Renal cortex interstitium (tissue), 15 donors: ENCODE results near the gene CHRD. TPM values are rescaled to one million over a fixed set of nuclear protein-coding genes. Genes with fewer than 3 reads are reported as not detected.
"Not testable (repeated sequence)": the region's sequence is repeated elsewhere in the genome, so short reads cannot be mapped to it uniquely, and the experiment has no call there.

ENCODE experiments used
- DNase-seq, 11 donors: peaks; one replicate each; pipeline ENCODE4 v3.0.0-alpha.2; 2013; ENCODE audit warnings: low read depth in 9 of 11, low spot score in 4 of 11; ENCODE audit errors: extremely low read depth in 1 of 11
- long read RNA-seq, 16 experiments: transcript quantifications; one replicate each; lab custom pipeline, GENCODE V29; 2026
- polyA plus RNA-seq, 3 donors: library from polyadenylated mRNA; unstranded; fragments of 120-200 nt; gene quantifications; one replicate each; pipeline ENCODE4 v1.2.1, GENCODE V29; 2013; ENCODE audit not compliant: insufficient read length in 3 of 3

The CHRD gene
- 10 to 100 TPM; 10.5 to 19.0 (median 14.2) TPM for polyA plus RNA-seq
- long read RNA-seq, donor 1 = 0 reads
- long read RNA-seq, donor 2, partial matches to known transcripts = 0 of 1 reads
- long read RNA-seq, donor 2, other reads (novel, unspliced or antisense) = 0 of 1 reads
- long read RNA-seq, donor 3, partial matches to known transcripts = 6 of 8 reads
- long read RNA-seq, donor 3, other reads (novel, unspliced or antisense) = 0 of 8 reads
- long read RNA-seq, donor 4 = 0 reads
- long read RNA-seq, donor 5 = 0 reads
- long read RNA-seq, donor 6 = 0 reads
- long read RNA-seq, donor 7 = 0 reads
- long read RNA-seq, donor 8, partial matches to known transcripts = 9 of 9 reads
- long read RNA-seq, donor 8, other reads (novel, unspliced or antisense) = 0 of 9 reads
- long read RNA-seq, donor 9, partial matches to known transcripts = 5 of 6 reads
- long read RNA-seq, donor 9, other reads (novel, unspliced or antisense) = 0 of 6 reads
- long read RNA-seq, donor 10, partial matches to known transcripts = 6 of 6 reads
- long read RNA-seq, donor 10, other reads (novel, unspliced or antisense) = 0 of 6 reads
- long read RNA-seq, donor 11 = 0 reads
- long read RNA-seq, donor 12, partial matches to known transcripts = 0 of 1 reads
- long read RNA-seq, donor 12, other reads (novel, unspliced or antisense) = 0 of 1 reads
- long read RNA-seq, donor 13 = 0 reads
- long read RNA-seq, donor 14, partial matches to known transcripts = 6 of 8 reads
- long read RNA-seq, donor 14, other reads (novel, unspliced or antisense) = 0 of 8 reads
- long read RNA-seq, donor 15 = 0 reads
- long read RNA-seq, donor 16, partial matches to known transcripts = 18 of 20 reads
- long read RNA-seq, donor 16, other reads (novel, unspliced or antisense) = 0 of 20 reads

DNA sequence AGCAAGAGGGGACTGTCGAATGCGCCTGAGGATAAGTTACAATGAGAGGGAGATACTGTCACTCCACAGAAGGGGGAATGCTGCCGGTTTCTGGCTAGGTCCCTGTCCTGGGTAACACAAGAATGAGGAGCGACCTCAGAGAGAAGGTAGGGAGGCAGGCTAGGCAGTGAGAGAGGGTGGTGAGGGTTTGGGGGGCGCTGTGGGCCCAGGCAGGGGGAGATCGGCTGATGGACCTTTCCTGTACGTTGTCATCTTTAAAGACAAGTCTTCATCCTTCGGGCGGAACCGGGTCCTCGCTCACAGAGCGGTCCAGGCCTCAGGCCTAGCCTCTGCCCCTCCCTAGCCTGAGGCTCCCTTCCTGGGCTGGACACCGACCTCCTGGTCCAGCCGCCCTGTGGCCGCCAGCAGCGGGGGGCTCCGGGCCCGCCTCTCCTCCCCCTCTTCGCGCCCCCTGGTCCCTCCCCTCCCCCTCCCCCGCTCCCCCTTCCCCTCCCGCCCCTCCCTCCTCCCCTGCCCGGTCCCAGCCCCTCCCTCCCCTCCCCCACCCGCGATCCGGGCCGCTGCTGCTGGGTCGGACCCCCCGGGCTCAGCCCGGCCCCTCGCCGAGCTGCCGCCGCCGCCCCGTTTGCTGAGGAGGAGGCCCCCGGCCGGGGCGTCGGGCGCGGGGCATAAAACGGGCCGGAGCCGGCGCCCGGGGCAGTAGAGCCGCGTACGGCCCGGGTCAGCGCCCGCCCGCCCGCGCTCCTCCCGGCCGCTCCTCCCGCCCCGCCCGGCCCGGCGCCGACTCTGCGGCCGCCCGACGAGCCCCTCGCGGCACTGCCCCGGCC lies at the start of gene CHRD:
CHRD (plus strand) TSS at position 697 of the 827 bp plus-strand sequence. CDS start 265 bp downstream, outside the sequence.
- no peak for DNase-seq

DNA sequence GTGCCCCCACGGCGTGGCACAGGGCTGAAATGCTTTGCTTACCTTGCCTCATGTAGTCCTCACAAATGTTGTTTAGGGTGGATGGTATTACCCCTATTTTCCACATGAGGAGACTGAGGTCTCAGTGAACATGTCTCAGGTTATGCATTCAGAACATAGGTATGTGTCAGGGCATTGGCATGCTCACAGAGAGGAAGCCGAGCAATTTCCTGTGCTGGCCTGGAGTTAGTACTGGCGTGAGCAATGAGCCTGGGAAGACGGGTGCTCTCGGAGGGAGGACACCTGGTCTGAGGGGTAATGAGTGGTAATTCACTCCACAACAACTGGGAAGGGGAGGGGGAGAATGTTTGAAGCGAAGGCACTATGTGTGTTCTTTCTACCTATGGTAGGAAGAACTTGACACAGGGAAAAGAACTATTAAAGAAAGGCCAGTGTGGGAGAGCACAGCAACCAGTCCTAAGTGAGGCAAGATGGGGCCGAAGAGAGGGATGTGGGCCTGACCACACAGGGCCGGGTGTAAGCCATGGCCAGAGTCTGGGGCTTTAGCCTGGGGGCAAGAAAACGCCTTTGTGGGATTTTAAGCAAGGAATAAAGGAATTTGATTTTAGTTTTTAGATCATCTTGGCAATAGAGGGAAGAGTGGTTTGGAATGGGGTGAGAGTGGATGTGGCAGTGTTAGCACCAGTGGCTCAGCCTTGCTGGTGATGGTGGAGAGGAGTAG lies 47.3 kb upstream of the CHRD start:
- no peak for DNase-seq

DNA sequence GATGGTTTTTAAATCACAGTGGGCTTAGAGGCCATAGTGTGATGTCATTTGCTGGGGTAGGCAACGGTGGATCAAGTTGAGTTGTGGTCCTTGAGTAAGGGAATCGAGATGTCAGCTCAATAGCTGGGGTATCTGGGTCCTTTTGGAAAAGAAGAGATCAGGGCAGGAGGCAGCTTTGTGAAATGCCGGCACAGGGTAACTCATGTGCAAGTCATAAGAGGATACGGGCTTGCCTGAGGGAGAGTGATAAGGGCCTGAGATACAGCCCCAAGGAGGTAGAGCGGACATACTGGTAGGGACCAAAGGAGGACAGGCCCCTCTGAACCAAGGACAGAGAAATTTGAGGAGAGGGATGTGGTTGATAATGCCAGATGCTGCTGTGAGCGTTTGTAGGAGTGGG lies 46.7 kb upstream of the CHRD start:
- DNase-seq = no peak

DNA sequence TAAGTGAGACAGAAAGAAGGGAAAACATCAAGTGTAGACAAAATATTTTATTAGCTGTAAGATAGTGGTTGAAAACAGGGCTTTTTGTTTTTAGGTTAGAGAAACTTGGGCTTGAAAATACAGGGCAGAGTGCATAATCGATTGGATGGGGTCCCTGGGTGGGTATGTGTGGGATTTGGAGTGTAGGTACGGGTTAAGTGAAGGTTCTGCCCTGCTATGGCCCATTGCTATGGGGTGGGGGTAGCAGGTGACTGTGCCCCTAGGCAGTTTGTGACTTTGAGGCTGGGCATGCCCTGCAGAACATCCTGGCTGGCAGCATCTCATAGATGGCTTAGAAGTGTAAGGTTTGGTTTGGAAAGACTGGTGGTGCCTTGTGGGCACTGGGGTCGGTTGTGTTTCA lies 46.2 kb upstream of the CHRD start:
- DNase-seq = no peak

DNA sequence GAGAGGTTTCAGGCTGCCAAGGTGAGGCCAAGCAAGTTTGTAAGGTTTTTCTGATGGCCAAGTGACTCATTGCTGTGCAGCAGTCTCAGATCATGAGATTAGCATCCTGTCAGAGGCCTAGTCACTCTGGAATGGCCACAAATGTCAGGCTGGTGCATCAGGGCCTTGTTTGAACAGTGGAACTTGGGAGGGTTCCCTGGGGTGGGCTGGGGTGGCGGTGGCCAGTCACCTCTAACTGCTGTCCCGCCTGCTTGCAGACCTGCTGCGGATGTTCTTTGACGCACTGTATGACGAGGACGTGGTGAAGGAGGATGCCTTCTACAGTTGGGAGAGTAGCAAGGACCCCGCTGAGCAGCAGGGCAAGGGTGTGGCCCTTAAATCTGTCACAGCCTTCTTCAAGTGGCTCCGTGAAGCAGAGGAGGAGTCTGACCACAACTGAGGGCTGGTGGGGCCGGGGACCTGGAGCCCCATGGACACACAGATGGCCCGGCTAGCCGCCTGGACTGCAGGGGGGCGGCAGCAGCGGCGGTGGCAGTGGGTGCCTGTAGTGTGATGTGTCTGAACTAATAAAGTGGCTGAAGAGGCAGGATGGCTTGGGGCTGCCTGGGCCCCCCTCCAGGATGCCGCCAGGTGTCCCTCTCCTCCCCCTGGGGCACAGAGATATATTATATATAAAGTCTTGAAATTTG lies 45.2 kb upstream of the CHRD start:
- no peak for DNase-seq

DNA sequence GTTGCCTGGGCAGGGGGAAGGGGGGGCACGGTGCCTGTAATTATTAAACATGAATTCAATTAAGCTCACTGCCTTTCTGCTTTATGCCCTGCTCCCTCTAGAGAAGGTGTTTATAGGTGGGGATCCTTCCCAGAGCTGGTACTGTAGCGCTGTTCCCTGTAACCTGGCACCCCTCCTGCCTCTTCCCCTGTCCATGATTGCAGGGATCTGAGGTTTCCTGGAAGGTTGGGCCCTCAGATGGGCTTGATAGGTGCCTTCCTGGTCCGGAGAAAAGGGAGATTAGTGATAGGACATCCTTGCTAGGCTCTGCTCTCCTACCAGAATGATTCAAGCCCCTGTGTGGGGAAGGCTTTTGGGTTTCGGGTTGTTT lies 44.6 kb upstream of the CHRD start:
- no peak for DNase-seq

DNA sequence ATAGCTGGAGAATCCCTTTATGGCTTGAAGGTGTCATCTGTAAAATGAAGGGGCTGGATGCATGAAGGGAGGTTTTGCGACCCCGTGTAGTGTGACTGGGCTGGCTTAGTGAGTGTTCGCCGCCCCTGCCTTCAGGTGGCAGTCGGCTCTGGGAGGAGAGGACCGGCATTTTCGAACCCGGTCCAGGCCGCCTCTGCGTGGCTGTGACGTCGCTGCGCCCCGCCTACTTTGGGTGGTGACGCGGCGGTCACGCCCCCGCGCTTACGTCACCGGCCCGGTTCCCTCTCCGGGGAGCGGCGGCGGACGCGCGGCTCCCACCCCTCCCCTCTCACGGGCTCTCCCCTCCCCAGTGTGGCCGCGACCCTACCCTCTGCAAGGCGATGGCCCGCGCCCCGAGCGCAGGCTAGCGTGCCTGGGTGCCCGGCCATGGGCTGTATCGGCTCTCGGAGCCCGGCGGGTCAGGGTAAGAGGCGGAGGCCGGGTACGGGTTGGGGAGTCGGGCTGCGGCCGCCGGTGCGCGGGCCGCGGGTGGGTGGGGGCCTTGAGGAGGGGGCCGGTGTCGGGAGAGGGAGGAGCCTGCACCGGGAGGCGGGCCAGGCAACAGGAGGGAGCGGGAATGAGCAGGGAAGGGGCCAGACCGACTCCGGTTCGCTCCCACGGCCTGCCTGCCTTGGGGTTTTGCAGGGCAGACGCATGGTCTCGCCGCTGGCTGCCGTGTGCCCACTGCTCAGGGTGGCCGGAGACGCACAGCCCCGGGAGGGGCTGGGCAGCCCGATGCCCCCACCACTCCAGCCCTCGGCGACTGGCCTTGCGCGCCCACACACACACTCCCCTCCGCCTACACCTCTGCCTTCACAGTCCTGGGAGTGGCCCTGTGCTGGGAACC lies 44.0 kb upstream of the CHRD start:
- DNase-seq = peak in 8 of 11 donors; percentile 60 to 80 (median 74)

DNA sequence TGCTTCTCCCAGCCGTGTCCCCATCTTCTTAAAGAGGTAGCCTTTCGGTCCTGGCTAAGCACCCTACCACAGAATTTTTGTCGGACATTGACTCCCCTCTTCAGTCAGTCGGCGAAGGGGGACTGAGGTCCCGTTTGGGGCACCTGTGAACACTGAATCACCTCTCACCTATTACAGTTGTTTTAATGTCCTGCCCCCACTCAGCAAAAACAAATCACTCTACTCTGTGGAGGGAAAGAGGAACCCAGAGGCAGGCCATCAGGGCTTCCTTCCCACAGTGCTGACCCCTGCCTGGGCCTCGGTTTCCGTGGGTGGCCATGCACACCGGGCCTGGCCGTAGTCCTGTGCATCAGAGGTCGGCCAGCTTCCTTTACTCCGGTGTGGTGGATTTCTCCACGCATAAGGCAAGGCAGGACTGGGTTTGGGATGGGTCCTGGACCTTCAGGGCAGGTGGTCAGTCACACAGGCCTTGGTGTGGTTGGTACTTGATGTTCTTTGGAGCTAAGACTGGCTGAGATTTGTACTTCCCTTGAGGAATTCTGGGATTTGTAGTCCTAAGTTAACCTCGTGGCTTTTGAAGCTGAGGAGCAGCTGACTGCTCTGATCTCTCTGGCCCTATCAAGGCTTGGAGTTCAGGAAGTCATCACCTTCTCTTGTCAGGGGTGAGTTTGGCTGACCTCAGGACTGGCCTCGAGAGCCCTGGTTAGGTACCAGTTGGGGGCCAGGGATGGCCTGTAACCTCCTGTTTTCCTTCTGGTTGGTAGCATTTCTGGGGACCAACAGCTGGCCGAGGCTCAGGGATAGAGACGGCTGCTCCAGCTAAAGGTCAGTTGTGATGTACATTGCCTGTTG lies 43.1 kb upstream of the CHRD start:
- DNase-seq = peak in 1 of 11 donors; percentile 37

DNA sequence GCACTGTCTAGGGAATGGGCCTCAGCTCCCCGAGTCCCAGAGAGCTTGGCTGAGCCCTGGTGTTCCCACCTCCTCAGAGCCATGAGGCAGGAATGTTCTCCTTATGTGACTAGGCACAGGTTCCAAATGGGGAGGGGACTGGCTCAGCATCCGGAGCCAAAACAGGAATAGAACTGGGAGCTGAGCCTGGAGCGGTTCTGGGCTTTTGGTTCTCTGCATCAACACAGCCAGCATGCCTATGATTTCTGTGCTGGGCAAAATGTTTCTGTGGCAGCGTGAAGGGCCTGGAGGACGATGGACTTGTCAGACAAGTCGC lies 42.5 kb upstream of the CHRD start, which contains the start of gene FAM131A:
FAM131A (plus strand) TSS at position 202 of the 316 bp plus-strand sequence; CDS start at position 233, 31 bp downstream.
- no peak for DNase-seq

DNA sequence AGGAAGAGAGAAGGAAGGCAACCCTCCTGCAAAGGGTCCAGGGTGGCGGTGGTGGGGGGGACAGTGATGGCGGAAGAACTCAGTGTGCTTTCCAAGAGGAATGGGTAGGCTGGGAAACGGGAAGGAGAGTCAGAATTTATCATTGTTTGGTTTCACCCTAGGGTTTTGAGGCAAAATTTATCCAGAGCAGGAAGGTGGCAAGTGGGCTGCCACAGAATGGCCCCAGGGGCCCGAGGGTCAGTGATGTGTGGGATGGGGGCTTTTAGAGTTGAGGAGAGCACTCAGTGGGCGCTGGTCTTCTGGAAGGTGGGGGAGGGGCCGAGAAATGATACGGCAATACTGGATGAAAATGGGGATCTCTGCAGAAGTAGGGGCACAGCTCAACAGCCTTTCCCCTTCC lies 41.9 kb upstream of the CHRD start:
- DNase-seq = no peak

DNA sequence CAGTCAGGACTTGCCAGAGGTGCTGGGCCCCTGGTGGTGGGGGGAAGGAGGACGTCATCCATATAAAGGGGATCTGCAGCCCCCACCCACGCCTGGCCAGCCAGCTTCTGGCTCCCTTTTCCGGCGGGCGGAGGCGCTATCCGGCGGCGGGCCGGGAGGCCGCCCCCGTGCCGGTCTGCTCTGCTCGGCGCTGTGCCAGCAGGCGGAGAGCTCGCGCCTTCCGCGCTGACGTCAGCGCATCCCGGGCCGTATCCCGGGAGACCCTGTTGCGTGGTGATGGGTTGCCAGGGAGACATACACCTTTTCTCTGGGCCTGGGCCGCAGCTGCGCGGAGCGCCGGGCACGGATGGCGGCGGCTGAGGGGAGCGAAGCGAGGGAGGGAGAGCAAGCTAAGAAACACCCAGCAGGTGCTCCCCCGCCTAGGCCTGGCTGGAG lies 41.3 kb upstream of the CHRD start:
- DNase-seq = peak in 9 of 11 donors; percentile 67 to 80 (median 73)

DNA sequence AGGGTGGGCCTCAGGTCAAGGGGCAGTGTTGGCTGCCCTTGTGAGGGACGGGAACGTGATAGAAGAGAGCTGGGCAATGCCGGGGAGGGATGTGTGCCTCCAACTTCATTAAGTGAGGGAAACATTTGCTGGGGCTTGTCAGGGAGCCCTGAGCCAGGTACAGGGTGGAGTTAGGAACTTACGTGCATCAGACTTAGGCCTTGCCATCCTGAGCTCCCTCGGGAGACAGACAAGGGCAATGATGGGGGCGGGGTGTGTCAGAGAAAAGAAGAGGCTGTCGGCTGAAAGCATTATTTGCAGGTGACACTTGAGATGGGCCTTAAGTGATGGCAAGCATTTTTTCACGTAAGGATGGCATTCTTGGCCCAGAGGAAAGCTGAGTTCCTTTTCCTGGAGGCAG lies 40.9 kb upstream of the CHRD start:
- DNase-seq = no peak

DNA sequence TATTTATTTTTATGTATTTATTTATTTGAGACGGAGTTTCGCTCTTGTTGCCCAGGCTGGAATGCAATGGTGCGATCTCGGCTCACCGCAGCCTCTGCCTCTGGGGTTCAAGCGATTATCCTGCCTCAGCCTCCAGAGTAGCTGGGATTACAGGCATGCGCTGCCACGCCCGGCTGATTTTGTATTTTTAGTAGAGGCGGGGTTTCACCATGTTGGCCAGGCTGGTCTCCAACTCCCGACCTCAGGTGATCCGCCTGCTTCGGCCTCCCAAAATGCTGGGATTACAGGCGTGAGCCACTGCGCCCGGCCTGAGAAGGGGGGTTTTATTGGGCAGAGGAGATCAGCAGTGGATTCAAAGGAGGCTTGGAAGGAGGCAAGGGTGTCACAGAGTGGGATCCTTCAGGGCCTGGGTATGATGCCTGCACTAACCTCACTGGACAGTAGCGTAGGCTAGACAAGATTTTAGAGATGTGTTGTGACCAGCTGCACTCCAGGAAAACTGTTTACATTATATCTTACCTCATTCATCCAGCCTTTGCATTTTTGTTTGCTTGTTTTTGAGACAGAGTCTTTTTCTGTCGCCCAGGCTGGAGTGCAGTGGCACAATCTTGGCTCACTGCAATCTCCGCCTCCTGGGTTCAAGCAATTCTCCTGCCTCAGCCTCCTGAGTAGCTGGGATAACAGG lies 40.3 kb upstream of the CHRD start:
- DNase-seq = not testable (repeated sequence)

DNA sequence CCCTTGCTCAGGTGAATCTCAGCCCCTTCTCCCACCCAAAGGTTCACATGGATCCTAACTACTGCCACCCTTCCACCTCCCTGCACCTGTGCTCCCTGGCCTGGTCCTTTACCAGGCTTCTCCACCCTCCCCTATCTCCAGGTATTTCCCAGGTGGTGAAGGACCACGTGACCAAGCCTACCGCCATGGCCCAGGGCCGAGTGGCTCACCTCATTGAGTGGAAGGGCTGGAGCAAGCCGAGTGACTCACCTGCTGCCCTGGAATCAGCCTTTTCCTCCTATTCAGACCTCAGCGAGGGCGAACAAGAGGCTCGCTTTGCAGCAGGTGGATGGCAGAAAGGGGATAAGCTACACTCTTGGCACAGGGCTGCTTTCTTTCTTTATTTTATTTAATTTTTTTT lies 37.9 kb upstream of the CHRD start:
- no peak for DNase-seq

DNA sequence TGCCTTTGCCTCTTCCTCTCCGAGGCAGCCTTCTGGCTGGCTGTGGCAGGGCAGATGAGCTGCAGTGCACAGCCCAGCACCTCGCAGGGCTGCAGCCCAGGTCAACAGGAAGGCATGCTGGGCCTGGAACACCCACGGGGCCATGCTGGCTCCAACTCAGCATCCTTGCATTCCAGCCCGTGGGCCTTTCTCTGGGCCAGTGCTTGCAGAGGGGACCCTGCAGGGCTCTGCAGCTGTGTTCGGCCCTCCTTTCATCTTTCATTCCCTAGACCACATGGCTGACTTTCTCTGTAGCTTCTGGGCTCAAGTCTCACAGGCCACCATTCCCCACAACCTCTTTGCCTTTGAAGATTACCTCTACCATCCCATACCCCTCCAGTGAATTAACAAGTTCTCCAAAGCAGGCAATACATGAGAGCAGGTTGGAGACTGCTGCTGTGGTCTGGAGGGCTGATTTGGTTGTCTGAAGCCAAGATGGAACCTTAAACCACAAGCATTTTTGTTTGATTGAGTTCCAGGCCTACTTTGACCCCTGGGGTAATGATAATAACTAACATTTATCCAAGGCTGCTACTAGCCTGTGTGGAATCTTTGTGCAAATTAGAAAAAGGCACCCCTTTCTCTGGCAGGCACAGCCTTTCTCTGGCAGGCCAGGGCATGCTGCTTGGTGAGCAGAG lies 36.5 kb upstream of the CHRD start:
- no peak for DNase-seq
